NK-92 (cell line): ENCODE data around the gene SPEN.
"Not testable (repeated sequence)": the region's sequence is repeated elsewhere in the genome, so short reads cannot be mapped to it uniquely, and the experiment has no call there.

ENCODE experiments used
- DNase-seq: peaks from one replicate; lab custom pipeline; 2025; ENCODE audit not compliant: unreplicated experiment; lab: John Stamatoyannopoulos, UW

The SPEN gene

DNA sequence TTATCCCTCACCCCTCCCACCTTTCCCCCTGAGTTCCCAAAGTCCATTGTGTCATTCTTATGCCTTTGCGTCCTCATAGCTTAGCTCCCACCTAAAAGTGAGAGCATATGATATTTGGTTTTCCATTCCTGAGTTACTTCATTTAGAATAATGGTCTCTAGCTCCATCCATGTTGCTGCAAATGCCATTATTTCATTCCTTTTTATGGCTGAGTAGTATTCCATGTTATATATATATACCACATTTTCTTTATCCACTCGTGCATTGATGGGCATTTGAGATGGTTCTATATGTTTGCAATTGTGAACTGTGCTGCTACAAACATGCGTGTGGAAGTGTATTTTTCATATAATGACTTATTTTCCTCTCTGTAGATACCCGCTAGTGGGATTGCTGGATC lies 130.4 kb downstream of the SPEN start:
- not testable (repeated sequence) for DNase-seq

- DNase-seq, result no peak
Observed at GRCh38 chr1:15981679-15982078, 134.2 kb downstream of the SPEN start.

GRCh38 chr1:15983275-15983674 lies 135.8 kb downstream of the SPEN start:
- no peak for DNase-seq

DNA sequence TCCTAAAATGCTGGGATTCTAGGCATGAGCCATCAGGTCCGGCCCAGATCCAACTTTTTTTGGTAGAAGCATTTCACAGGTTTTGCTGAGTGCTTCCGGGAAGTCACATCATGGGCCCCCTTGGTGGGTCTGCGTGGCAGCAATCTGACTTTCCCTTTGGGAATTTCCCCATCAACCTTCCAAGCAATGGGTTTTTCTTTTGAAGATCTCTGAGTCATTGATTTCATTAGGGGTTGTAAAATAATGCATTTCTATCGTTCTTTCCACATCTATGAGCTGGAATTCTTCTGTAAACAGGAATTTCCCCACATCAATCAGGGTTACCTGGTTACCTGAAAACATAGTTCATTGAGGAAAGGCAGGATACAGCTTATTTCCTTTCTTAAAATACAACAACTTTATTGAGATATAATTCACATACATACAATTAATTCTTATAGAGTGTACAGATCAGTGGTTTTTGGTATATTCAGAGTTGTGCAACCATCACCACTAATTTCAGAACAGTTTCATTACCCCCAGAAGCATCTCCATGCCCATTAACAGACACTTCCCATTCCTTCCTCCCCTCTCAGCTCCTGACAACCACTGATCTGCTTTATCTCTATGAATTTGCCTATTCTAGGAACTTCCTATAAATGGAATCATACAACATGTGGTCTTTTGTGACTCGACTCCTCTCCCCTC lies 138.2 kb downstream of the SPEN start:
- no peak for DNase-seq

DNA sequence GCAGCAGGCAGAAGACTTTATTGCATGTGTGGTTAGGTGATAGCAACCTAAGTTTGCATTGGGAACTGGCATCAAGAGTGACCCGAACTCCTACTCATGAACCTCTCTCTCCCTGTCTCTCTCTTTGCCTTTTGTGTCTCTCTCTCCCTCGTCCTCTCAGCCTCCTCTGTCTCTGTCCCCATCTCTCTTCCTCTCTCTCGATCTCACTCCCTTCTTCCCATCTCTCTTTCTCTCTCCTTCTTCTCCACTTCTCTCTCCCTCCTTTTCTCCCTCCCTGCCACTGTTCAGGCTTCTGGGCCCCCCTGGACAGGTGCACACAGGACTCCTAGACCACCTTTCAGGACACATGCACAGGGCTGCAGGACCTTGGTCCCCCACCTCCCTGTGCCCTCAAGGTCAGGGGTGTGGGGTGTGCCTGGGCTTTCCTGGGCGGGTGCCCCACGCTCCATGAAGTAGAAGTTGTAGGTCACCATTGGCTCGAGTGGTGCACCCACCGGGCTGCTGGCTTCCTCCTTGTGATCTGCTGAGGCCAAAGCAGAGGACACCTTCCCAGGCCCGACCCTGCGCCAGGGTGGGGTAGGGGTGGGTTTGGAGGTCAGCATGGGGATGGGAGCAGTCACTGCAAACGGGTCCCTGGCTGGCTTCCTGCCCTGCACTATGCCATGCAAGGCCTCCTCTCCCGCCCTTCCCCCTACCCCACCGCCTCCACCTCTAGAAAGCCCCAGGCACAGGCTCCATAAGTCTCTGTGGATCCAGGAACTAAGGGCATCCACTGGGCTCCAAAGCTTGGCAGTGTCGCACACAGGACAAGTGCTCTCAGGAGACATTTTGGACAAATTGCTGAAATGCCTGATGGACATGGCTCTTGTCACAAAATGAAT lies 141.6 kb downstream of the SPEN start:
- no peak for DNase-seq

DNA sequence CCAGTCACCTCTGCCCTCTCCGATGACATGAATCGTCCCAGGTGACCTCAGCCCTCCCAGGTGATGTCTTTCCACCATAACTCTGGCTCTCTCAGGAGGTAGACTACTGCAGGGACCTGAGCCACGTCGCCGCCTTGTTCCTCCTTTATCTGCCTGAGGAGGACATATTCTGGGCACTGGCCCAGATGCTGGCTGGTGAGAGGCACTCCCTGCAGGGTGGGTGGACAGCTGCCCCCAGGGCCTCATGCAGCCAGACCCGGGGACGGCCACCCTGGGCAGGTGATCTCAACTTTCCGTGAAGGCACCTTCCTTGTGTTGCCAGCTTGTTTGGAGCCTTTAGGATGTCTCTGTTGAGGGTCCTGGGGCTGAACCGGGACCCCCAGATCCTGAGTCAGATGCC lies 142.3 kb downstream of the SPEN start:
- DNase-seq, result no peak
